ENCODE results near the gene DGKQ. TPM values are rescaled to one million over a fixed set of nuclear protein-coding genes. Genes with fewer than 3 reads are reported as not detected.

The DGKQ gene
- polyA plus RNA-seq, 1 experiment = 4.5 TPM

DNA sequence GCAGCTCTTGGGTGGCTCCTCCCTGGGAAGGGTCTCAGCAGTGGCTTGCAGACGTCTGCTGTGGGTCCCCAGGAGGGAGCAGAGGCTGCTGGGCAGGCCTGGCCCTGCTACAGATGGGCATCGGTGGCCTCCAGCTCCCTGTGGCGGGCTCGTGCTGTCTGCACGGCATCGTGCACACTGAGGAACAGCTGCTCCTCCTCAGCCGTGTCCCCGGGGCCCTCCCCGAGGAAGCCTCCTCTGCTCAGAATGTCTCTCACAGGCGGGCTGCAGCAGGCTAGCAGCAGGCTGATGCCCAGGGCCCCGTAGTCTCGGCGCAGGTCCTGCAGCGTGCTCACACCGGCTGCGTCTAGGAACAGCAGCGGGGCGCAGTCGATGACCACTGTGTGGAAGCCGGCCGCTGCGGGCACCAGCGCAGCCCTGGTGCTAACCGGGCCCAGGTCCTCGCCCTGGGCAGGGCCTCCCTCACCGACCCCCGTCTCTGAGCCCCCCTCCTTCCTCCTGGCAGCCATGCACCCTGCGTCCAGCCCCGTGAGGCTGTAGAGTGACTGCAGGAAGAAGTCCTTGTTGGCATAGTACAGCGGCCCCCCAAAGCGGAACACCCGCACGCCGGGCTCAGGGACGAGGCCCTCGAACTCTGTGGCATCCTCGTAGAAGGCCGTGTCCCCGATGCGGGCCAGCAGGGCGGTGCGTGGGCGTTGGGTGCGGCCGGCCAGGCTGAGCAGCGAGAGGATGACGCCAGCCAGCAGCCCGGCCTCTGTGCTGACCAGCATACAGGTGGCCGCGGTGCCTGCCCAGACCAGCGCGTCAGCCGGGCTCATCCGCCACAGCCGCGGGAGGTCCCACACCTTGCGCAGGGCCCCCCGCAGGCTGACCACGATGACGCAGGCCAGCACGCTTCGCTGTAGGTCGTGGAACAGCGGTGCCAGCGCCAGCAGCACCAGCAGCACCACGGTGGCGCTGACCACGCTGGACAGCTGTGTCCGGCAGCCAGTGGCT is 15.7 kb upstream of the DGKQ start:
- ChIA-PET POLR2A (interaction anchor here (1.6 kb wide), 1 partner anchor 13 kb away, joined by 4 read pairs; no protein-coding TSS in a partner anchor), CTCF (no interaction called here)
- TF ChIP-seq, protein P1, sequence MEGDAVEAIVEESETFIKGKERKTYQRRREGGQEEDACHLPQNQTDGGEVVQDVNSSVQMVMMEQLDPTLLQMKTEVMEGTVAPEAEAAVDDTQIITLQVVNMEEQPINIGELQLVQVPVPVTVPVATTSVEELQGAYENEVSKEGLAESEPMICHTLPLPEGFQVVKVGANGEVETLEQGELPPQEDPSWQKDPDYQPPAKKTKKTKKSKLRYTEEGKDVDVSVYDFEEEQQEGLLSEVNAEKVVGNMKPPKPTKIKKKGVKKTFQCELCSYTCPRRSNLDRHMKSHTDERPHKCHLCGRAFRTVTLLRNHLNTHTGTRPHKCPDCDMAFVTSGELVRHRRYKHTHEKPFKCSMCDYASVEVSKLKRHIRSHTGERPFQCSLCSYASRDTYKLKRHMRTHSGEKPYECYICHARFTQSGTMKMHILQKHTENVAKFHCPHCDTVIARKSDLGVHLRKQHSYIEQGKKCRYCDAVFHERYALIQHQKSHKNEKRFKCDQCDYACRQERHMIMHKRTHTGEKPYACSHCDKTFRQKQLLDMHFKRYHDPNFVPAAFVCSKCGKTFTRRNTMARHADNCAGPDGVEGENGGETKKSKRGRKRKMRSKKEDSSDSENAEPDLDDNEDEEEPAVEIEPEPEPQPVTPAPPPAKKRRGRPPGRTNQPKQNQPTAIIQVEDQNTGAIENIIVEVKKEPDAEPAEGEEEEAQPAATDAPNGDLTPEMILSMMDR (IDR thresholded peaks at IDR 0.05; ENCODE audit: low read depth, low read length) = no peak
- H3K4me3 ChIP-seq (ENCODE audit: low read depth, low read length) = no peak overlapping the region
- H3K27ac ChIP-seq (ENCODE audit: low read depth, low read length) = no peak overlapping the region
- DNase-seq (ENCODE audit: low read depth, low spot score) = no peak
- no peaks in the 10 kb centered on the region for H3K27me3 ChIP-seq (ENCODE audit: control insufficient read depth, insufficient read depth, low read length)
- peaks cover 5% of the 10 kb centered on the region; the same call in 1 of the 2 replicates for H3K9me3 ChIP-seq (ENCODE audit: control insufficient read depth, insufficient read depth, low read length)

DNA sequence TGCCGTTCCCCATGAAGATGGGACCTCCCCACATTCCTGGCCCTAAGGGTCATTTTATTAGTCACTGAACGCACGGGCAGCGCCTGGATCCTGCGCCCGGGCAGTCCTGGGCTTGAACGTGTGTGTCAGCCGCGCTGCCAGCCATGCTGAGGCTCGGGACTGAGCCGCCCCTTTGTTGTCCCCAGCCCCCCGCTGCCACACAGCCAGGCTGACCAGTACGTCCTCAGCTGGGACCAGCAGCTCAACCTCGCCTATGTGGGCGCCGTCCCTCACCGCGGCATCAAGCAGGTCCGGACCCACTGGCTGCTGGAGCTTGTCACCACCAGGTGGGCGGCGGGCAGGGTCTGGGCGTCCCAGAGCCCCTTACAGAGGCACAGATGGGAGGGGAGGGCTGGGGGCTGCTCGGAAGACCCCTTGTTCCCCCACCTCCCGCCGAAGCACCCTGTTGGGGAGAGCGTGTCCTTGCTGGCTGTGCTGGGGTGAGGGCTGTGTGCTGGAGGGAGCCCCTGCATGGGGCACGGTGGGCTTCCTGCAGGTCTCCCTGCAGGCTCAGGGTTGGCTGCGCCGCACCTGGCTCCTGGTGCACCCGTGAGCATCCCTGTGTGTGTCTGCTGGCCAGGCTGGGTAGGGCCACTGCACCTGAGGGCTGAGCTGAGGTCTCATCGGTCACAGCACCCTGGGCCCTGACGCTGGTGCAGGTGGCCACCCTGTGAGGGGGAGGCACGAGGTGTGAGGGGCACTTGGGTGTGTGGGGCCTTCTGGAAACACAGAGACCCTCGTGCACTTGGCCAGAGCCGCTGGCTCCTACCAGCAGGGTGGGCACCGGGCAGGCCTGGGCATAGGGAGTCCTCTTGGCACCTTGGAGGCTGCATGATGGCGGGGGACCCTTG is 14.5 kb upstream of the DGKQ start:
- Histone ChIP-seq H3K27me3 (ENCODE audit: control insufficient read depth, insufficient read depth, low read length) (no peaks in the 10 kb centered on the region), H3K9me3 (ENCODE audit: control insufficient read depth, insufficient read depth, low read length) (peaks cover 5% of the 10 kb centered on the region; the same call in 1 of the 2 replicates), H3K4me3 (ENCODE audit: low read depth, low read length) (peak overlapping the region; percentile 72), H3K27ac (ENCODE audit: low read depth, low read length) (no peak overlapping the region)
- TF ChIP-seq, protein P1 (IDR thresholded peaks at IDR 0.05; ENCODE audit: low read depth, low read length) = no peak
- DNase-seq (ENCODE audit: low read depth, low spot score) = no peak
- CTCF ChIA-PET = interaction anchor here (0.5 to 1.2 kb wide), 7 partner anchors 8 to 247 kb away, joined by 3 to 6 read pairs (median 5); no protein-coding TSS in a partner anchor
- POLR2A ChIA-PET = interaction anchor here (0.6 to 1.6 kb wide), 4 partner anchors 11 to 56 kb away, joined by 3 to 4 read pairs (median 3); no protein-coding TSS in a partner anchor

DNA sequence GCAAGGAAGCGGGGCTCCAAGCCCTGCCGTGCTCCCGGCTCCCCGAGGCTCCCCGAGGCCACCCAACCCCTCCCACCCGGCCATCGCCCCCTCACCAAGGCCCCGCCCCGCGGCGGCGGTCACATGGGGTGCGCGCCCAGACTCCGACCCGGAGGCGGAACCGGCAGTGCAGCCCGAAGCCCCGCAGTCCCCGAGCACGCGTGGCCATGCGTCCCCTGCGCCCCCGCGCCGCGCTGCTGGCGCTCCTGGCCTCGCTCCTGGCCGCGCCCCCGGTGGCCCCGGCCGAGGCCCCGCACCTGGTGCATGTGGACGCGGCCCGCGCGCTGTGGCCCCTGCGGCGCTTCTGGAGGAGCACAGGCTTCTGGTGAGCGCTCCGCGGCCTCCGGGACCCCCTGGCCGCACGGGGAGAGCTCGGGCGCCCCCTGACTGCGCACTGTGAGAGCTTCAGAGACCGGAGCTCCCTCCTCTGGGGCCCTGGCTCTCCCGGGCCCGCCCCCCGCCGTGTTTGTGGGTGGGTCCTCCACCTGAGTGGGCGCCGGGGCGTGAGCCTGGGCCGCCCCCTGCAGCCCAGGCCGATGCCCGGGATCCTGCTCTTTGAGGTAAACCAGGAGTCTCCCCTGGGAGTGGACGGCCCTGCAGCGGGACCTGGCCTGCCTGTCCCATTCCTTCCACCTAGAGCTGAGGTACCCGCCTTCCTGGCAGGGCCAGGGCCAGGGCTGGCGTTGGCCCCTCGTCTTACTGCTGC is 13.7 kb upstream of the DGKQ start, which contains the start of gene IDUA:
TSS of gene IDUA (plus strand) at position 166 of the 745 bp plus-strand sequence. CDS start at position 207, 41 bp downstream.
- no peak for DNase-seq (ENCODE audit: low read depth, low spot score)
- POLR2A ChIA-PET = interaction anchor here (0.6 to 1.6 kb wide), 4 partner anchors 12 to 57 kb away, joined by 3 to 4 read pairs (median 3); no protein-coding TSS in a partner anchor
- TF ChIP-seq, protein P1 (IDR thresholded peaks at IDR 0.05; ENCODE audit: low read depth, low read length) = peak; percentile 58
- H3K4me3 ChIP-seq (ENCODE audit: low read depth, low read length) = peak within 1 kb of the TSS; percentile 72
- CTCF ChIA-PET = interaction anchor here (0.5 to 1.2 kb wide), 7 partner anchors 7 to 246 kb away, joined by 3 to 6 read pairs (median 5); no protein-coding TSS in a partner anchor
- no peaks in the 10 kb centered on the region for H3K27me3 ChIP-seq (ENCODE audit: control insufficient read depth, insufficient read depth, low read length)
- no peak within 1 kb of the TSS for H3K27ac ChIP-seq (ENCODE audit: low read depth, low read length)
- peaks cover 5% of the 10 kb centered on the region; the same call in 1 of the 2 replicates for H3K9me3 ChIP-seq (ENCODE audit: control insufficient read depth, insufficient read depth, low read length)

DNA sequence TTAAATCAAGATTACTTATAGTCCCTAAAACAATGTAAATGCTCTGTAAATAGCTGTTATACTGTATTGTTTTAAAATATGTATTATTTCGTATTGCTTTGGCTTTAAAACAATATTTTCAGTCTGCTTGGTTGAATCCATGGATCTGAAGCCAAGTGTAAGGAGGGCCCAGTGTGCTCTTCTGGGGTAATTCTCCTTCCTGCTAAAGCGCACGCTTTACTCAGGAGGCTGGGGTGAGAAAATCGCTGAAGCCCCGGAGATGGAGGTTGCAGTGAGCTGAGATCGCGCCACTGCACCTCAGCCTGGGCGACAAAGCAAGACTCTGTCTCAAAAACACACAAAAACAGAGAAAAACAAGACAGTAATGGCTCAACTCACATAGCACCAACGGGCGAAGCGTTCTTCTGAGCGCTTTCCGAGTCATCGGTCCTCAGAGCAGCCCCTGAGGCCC is 13.1 kb upstream of the DGKQ start:
- Histone ChIP-seq H3K27ac (ENCODE audit: low read depth, low read length) (no peak overlapping the region), H3K9me3 (ENCODE audit: control insufficient read depth, insufficient read depth, low read length) (peaks cover 5% of the 10 kb centered on the region; the same call in 1 of the 2 replicates), H3K27me3 (ENCODE audit: control insufficient read depth, insufficient read depth, low read length) (no peaks in the 10 kb centered on the region), H3K4me3 (ENCODE audit: low read depth, low read length) (peak overlapping the region; percentile 72)
- ChIA-PET CTCF (interaction anchor here (0.6 to 1.2 kb wide), 4 partner anchors 15 to 245 kb away, joined by 3 read pairs; no protein-coding TSS in a partner anchor), POLR2A (interaction anchor here (1.0 to 1.2 kb wide), 2 partner anchors 12 to 57 kb away, joined by 3 read pairs; no protein-coding TSS in a partner anchor)
- DNase-seq (ENCODE audit: low read depth, low spot score) = no peak
- TF ChIP-seq, protein P1 (IDR thresholded peaks at IDR 0.05; ENCODE audit: low read depth, low read length) = no peak
